Astrocyte of the spinal cord (primary cell): ENCODE measurements around the gene HINFP.

Experiments used
- DNase-seq: peaks from one replicate; pipeline ENCODE4 v3.0.0; 2011; ENCODE audit warnings: low read depth, low spot score
- H3K4me3 ChIP-seq: 2 replicates; pipeline ENCODE4 v1.5.1; 2011; ENCODE audit warnings: low read depth, mild to moderate bottlenecking, low read length, moderate library complexity
- in situ Hi-C: cut with HindIII; loops from 2 replicates; pipeline ENCODE4 v1.10.0; 2017; ENCODE audit warnings: low sequenced_read_pairs
- TF ChIP-seq, protein P1 (sequence below): IDR thresholded peaks from 2 replicates; pipeline ENCODE4 v1.5.1; 2012; ENCODE audit warnings: low read depth, mild to moderate bottlenecking, low read length, inconsistent platforms

The HINFP gene

DNA sequence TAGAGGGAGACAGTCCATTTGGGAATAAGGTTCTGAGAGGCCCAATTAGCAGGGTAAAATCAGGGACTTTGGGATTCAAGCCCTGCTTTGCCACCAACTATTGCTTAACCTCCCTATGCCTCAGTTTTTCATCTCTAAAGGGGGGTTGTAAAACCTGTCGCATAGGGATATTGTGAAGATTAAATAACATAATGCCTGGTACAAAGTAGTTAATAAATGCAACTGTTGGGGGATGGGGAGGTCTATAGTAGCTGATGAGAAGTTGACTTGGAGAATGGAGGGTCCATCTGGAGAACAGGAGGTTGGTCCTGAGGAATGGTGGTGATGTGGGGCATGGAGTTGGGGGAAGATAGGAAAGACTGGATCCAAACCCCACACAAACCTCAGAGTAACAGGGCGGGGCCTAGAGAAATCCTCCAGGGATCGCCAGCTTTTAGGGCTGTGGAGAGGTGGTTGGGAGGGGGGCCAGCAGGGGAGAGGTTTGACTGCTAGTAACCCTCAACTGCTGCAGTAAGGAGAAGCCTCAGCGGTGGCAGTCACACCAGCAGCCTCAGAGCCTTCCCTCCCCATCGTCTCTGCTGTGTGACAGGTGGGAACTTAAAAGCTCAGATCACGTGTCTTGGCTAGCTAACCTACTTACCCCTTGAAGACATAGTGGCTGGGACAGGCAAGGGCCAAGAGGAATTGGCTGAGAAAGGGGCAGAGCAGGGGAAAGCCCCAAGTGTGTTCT, 26.4 kb downstream of the HINFP start:
- no peak for DNase-seq
- H3K4me3 ChIP-seq: no peak overlapping the region
- TF ChIP-seq, protein P1, sequence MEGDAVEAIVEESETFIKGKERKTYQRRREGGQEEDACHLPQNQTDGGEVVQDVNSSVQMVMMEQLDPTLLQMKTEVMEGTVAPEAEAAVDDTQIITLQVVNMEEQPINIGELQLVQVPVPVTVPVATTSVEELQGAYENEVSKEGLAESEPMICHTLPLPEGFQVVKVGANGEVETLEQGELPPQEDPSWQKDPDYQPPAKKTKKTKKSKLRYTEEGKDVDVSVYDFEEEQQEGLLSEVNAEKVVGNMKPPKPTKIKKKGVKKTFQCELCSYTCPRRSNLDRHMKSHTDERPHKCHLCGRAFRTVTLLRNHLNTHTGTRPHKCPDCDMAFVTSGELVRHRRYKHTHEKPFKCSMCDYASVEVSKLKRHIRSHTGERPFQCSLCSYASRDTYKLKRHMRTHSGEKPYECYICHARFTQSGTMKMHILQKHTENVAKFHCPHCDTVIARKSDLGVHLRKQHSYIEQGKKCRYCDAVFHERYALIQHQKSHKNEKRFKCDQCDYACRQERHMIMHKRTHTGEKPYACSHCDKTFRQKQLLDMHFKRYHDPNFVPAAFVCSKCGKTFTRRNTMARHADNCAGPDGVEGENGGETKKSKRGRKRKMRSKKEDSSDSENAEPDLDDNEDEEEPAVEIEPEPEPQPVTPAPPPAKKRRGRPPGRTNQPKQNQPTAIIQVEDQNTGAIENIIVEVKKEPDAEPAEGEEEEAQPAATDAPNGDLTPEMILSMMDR: no peak
- in situ Hi-C loops: no loop called here

DNA sequence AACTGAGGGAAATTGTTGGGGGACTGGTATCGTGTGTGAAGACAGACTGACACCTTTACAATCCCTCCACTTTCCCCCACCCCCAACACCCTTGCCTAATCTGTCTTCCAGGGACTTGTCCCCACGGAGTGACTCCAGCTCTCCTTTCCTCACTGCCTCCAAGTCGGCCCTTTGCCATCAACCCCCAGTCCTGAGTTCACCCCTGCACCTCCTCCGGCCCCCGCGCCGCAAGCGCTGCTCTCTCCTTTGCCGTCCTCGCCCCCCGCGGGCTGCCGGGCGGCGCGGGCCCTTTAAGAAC, 27.3 kb downstream of the HINFP start:
- in situ Hi-C loops: no loop called here
- TF ChIP-seq, protein P1: no peak
- H3K4me3 ChIP-seq: peak overlapping the region; percentile 47
- no peak for DNase-seq

DNA sequence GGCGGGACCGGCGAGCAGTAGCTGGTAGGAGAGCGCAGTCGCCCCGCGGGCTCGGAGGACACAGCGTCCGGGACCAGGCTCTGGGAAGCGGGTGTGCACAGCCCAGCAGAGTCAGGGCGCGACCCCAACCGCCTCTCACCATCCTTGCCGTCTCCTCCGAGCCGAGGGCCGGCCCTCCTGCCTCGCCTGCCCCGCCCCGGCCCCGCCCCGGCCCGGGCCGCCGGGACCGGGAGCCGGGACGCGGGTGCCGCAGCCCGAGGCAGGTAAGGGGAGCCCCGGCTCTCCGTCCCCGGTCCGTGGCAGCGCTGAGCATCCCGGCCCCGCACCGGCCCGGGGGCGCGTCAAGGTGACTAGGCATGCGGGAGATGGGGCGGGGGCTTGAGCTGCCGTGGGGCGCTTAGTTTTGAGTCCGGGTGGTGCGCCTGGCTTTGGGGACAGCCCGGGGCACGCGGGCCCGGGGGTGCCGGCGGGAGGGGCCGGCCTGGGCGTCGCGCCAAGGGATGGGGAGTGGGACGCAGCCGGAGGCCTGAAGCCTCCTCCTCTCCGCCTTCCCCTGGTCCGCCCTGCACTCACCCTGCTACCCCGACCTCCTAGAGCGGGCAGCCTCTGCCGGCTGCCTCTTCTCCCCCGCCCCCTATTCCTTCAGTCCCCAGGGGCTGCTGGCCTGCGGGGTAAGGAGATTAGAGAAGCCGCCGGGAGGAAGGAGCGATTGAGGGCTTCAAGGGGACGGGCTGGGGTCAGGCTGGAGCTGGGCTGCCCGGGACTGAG, 27.8 kb downstream of the HINFP start, which contains the start of gene ABCG4:
Gene ABCG4, plus strand, starts transcription at position 35 of the 768 bp plus-strand sequence. CDS start 914 bp downstream, outside the sequence.
- no peak for DNase-seq
- TF ChIP-seq, protein P1: no peak
- in situ Hi-C loops: no loop called here
- peak within 1 kb of the TSS; percentile 47 for H3K4me3 ChIP-seq

DNA sequence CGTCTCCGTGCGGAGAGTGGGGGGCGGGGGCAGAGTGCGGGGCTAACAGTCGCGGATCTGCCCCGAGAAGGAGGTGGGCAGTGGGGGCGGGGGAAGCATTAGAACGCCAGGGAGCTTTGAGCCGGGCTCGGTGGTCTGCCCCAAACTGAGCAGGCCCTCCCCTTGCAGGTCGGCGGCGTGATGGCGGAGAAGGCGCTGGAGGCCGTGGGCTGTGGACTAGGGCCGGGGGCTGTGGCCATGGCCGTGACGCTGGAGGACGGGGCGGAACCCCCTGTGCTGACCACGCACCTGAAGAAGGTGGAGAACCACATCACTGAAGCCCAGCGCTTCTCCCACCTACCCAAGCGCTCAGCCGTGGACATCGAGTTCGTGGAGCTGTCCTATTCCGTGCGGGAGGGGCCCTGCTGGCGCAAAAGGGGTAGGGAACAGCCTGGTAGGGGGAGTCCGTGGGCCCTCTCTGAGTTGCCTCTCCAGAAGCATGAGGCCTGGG, 28.5 kb downstream of the HINFP start:
- in situ Hi-C loops: no loop called here
- TF ChIP-seq, protein P1: no peak
- no peak for DNase-seq
- peak overlapping the region; percentile 47 for H3K4me3 ChIP-seq

DNA sequence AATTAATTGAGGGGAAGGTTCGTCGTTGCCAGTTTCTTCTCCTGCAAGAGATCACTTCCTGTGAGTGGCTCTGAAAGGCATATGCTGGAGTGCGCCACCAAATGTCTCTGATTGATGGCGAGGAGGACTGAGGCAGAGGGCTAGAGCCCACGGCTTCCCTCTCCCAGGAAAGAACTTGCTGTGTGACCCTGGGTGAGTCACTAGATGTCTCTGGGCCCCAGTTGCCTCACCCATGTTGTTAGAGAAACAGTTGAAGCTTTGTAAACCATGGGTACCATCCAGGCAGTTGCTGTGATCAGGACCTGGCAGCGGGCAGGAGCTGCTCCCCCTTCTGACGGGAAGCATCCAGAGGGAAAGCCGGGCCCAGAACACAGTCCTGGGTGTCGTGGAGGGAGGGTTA, 30.7 kb downstream of the HINFP start:
- no peak overlapping the region for H3K4me3 ChIP-seq
- TF ChIP-seq, protein P1: no peak
- no peak for DNase-seq
- in situ Hi-C loops: no loop called here

DNA sequence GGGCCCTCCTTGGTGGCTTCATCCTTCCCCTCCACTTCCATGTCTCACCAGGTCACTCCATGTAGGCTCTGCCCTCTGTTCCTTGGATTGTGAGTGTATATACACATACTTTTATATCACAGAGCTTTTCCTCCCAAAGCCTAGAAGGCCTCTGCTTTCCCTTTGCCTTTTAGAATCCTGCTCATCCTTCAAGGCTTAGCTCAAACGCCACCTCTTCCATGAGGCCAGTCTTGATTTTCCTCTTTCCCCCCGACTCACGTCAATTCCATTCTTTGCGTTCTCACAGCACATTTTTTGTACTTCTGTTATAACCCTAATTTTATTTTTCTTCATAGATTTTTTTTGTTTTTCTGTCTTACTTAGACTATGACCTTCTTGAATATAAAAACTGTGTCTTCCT, 31.2 kb downstream of the HINFP start:
- H3K4me3 ChIP-seq: no peak overlapping the region
- TF ChIP-seq, protein P1: no peak
- no peak for DNase-seq
- in situ Hi-C loops: no loop called here
